ENCODE data around the gene ZNF438.
"Not testable (repeated sequence)": the region's sequence is repeated elsewhere in the genome, so short reads cannot be mapped to it uniquely, and the experiment has no call there.

ZNF438 gene

GRCh38 chr10:30940256-30940655 lies 91.4 kb downstream of the ZNF438 start:
- no peak for DNase-seq (ENCODE audit: low read depth in 2 of 2)

DNA sequence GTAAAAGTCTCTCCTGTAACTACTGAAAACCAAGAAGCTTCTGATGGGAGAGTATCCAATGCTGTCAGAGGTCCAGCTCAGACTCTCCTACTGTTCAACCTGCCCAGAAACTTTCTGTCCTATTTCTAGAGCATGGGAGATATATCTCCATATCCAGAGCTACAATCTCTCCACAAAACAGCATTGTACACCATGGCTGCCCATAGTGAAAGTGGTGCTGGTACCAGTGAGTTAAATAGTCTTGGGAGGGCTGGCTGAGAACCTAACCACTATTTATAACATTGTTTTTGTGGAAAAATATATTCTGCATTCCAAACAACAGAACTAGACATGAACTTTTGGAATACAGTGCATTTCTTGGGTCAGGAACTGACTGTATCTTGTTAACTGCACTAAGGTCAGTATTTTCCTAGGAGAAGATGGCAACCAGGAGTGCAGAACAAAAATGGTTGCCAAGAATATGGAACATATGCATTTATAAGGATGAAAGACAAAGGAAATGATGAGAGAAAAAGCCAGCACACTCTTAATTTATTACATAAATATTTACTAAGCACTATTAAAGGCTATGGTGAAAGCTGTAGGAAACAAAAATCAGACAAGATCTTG lies 91.9 kb downstream of the ZNF438 start:
- no peak for DNase-seq (ENCODE audit: low read depth in 2 of 2)

DNA sequence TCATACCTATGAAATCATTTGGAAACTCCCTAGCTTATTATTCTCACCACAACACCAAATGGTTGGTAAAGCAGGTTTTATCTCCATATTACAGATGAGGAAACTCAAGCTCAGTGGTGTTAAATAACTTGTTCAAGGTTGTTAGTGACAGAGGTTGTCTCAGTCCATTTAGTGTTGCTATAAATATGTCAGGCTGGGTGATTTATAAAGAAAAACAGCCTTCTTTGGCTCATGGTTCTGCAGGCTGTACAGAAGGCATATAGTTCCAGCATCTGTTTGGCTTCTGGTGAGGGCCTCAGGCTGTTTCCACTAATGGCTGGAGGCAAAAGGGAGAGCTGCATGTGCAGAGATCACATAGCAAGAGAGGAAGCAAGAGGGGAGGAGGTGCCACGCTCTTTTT lies 96.6 kb downstream of the ZNF438 start:
- no peak for DNase-seq (ENCODE audit: low read depth in 2 of 2)

GRCh38 chr10:30931094-30931493 lies 100.6 kb downstream of the ZNF438 start:
- DNase-seq (ENCODE audit: low read depth in 2 of 2) = no peak

GRCh38 chr10:30929901-30930520 lies 101.7 kb downstream of the ZNF438 start:
- no peak for DNase-seq (ENCODE audit: low read depth in 2 of 2)

- DNase-seq (ENCODE audit: low read depth in 2 of 2) = not testable (repeated sequence)
Observed at GRCh38 chr10:30929311-30929729, 102.3 kb downstream of the ZNF438 start.

DNA sequence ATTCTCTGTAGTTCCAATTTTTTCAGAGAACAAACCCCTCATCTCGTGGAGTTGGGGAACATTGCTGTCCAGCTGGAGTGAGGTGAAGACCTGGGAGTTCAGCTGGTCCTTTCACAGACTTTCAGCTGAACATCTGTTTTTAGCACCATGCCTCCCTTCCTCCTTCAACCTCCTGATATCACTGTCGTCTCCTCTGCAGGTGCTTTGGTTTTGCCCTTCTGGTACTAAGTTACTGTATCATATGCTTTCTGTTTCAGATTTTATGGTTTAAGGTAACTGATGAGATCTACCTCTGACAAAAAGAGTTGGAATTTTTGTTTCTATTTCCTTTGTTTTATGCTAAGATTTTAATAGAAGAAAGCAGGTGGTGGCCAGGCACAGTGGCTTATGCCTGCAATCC lies 102.9 kb downstream of the ZNF438 start:
- no peak for DNase-seq (ENCODE audit: low read depth in 2 of 2)

- DNase-seq (ENCODE audit: low read depth in 2 of 2) = no peak
Observed at GRCh38 chr10:30918651-30919050, 113.0 kb downstream of the ZNF438 start.

DNA sequence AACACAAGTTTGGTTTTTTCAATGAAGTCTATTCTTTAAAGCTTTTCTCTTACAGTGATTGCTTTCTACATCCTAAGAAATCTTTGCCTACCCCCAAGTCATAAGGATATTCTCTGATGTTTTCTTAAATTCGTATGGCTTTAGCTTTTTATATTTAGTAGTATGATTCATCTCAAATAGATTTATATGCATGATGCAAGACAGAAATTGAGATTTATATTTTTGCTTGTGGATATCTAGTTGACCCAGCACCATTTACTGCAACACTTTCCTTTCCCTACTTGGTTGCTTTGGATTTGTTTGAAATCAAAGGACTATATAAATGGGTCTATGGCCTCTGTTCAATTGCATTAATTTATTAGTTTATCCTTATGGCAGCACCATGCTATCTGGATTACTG lies 113.9 kb downstream of the ZNF438 start:
- DNase-seq (ENCODE audit: low read depth in 2 of 2) = no peak

GRCh38 chr10:30917067-30917466 lies 114.6 kb downstream of the ZNF438 start:
- no peak for DNase-seq (ENCODE audit: low read depth in 2 of 2)

GRCh38 chr10:30915146-30915545 lies 116.5 kb downstream of the ZNF438 start:
- no peak for DNase-seq (ENCODE audit: low read depth in 2 of 2)

GRCh38 chr10:30911303-30911863 lies 120.3 kb downstream of the ZNF438 start:
- DNase-seq (ENCODE audit: low read depth in 2 of 2) = no peak

- DNase-seq (ENCODE audit: low read depth in 2 of 2) = no peak
Observed at GRCh38 chr10:30903397-30904138, 128.1 kb downstream of the ZNF438 start.

GRCh38 chr10:30902621-30903396 lies 128.9 kb downstream of the ZNF438 start:
- no peak for DNase-seq (ENCODE audit: low read depth in 2 of 2)

DNA sequence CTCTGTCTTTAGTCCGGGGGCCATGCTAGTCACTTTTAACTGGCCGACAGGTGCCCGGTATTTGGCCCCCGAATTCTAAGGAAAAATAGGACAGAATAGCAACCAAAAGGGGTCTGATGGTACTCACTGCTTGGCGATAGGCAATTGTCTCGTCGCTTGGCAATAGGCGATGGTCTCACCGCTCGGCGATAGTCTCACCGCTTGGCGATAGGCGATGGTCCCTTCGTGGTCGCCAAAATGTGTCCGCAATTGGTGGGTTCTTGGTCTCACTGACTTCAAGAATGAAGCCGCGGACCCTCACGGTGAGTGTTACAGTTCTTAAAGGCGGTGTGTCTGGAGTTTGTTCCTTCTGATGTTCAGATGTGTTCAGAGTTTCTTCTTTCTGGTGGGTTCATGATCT lies 130.2 kb downstream of the ZNF438 start:
- DNase-seq (ENCODE audit: low read depth in 2 of 2) = not testable (repeated sequence)

DNA sequence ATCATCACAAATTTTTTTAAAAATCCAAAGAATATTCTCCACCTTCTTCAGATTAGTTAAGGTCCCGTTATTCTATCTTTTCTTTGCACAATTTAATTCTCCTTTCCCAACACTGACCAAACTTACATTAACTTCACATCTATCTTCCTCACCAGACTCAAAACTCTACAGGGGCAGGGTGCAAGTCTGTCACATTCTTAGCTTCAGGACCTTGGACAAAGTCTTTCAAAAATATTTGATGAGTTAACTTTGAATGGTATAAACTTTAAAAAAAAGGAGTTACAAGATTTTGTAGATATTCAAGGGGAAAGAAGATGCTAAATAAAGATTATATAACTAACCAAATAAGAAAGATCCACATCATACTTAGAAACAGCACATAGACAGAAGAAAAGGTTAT lies 132.7 kb downstream of the ZNF438 start:
- no peak for DNase-seq (ENCODE audit: low read depth in 2 of 2)

GRCh38 chr10:30897547-30897946 lies 134.1 kb downstream of the ZNF438 start:
- no peak for DNase-seq (ENCODE audit: low read depth in 2 of 2)

DNA sequence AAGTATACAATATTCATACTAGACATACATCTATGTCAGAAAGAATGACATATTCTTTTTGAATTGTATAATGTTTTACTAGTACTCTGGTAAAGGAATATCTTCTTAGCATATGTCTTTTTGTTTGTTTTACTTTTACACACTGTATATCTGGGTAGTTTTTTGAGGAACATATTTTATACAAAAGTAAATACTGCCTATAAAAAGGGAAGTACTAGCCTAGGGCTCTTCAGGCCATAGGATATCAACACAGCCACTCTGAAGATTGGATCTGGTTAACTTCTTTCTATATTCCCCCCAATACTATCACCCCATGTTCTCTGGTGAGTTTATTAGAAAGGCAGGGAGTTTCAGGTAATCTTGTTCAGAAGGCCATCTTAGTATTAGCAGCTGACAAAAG lies 134.6 kb downstream of the ZNF438 start:
- no peak for DNase-seq (ENCODE audit: low read depth in 2 of 2)

DNA sequence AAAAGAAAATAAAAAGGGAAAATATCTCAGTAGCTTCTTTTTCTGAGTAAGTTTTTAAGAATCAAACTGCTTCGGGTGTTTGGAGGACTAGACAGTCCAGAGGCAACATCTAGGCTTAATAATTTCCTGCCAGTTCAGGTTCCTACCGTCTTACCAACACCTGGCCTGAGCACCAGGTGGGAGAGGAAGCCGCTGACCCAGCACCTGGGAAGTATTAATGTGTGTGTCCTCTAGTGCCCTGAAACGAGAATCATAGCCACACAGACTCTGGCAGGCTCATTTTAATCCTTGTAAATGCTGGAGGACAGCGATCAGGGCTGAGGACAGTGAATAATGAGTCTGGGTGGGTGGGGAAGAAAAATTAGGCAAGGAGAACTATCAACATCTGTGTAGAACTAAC lies 137.4 kb downstream of the ZNF438 start:
- no peak for DNase-seq (ENCODE audit: low read depth in 2 of 2)

DNA sequence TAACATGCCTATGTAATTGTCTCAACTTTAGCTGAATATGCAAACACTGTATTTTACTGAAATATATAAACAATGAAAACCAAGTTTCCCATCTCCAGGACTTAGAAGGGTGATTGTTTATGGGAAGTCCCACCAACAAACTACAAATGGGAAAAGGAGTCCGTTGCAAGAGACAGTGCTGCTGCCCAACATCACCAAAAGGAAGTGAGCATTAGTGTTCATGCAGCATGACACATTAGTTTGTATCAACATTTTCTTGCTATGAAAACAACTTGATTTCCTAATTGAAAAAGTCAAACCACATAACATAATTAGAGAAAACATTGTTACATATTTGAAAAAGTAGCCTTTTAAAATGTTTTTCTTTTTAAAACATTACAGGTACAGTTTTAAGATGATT lies 138.5 kb downstream of the ZNF438 start:
- no peak for DNase-seq (ENCODE audit: low read depth in 2 of 2)

- DNase-seq (ENCODE audit: low read depth in 2 of 2) = no peak
Observed at GRCh38 chr10:30887839-30888238, 143.8 kb downstream of the ZNF438 start.

DNA sequence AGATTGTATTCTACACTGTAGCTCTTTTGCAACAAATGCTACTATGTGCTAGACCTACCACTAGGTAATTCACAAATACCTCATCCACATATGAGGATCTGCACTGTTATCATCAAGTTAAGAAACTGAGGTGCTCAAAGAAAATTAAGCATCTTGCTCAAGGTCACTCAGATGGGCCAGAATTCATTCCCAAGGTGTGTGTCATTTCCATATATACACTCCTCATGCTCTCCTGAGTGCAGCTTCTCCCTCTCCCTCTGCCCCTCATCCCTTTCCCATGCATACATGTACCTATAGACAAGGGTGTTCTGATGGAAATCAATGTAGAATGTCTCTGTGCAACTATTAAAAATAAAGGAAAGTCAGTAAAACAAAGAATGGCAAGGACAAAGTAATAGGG lies 146.2 kb downstream of the ZNF438 start:
- DNase-seq (ENCODE audit: low read depth in 2 of 2) = no peak

Measured in stimulated activated CD4-positive, alpha-beta T cell treated with anti-CD3 and anti-CD28 coated beads, Interleukin-12 subunit alpha, Interleukin-12 subunit beta, amount 100 ng/mL, for 24 hours (primary cell).